SU-DHL-6 (cell line): ENCODE results near the gene ANTXR2.

Experiments
- CTCF ChIP-seq: fragments of 200-600 bp; sonication (generic); IDR thresholded peaks from one replicate; pipeline ENCODE4 v1.5.1; 2017; ENCODE audit warnings: antibody characterized with exemption, mild to moderate bottlenecking, low read length, moderate library complexity; ENCODE audit not compliant: insufficient read depth, poor library complexity, severe bottlenecking
- EZH2phosphoT487 ChIP-seq: fragments of 200-600 bp; sonication (generic), shearing (Covaris generic); conservative IDR thresholded peaks from 2 replicates; pipeline ENCODE4 v1.6.1; 2018; ENCODE audit warnings: mild to moderate bottlenecking, antibody characterized with exemption, low read length, moderate library complexity, mixed read lengths

- TF ChIP-seq CTCF (no peak), EZH2phosphoT487 (no peak)
Measured at GRCh38 chr4:80104927-80105326, 31.9 kb upstream of the ANTXR2 start.
